ENCODE measurements around the gene AGMAT.

The AGMAT gene

DNA sequence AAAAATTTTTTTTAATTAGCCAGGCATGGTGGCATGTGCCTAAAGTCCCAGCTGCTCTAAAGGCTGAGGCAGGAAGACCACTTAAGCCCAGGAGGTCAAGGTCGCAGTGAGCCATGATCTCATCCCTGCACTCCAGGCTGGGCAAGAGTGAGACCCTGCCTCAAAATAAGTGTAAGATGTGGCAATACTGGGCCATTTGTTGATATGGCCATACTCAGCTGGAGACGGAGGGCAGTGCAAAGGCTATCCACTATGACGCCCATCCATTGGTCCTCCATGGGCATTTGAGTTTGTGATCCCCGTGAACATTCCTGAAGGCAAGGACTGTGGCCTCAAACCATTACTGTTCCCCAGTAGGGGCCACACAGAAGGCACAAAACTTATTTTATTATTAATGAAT, 62.3 kb downstream of the AGMAT start:
- H3K4me3 ChIP-seq (ENCODE audit: low read depth, low read length, poor library complexity, severe bottlenecking): no peak overlapping the region
- no peak overlapping the region for H3K9ac ChIP-seq (ENCODE audit: low read length)
- H3K27me3 ChIP-seq (ENCODE audit: insufficient read depth, low read length): no peaks in the 10 kb centered on the region
- peaks cover 22% of the 10 kb centered on the region for H3K4me1 ChIP-seq (ENCODE audit: insufficient read depth, low read length, severe bottlenecking)
- TF ChIP-seq, protein P1, sequence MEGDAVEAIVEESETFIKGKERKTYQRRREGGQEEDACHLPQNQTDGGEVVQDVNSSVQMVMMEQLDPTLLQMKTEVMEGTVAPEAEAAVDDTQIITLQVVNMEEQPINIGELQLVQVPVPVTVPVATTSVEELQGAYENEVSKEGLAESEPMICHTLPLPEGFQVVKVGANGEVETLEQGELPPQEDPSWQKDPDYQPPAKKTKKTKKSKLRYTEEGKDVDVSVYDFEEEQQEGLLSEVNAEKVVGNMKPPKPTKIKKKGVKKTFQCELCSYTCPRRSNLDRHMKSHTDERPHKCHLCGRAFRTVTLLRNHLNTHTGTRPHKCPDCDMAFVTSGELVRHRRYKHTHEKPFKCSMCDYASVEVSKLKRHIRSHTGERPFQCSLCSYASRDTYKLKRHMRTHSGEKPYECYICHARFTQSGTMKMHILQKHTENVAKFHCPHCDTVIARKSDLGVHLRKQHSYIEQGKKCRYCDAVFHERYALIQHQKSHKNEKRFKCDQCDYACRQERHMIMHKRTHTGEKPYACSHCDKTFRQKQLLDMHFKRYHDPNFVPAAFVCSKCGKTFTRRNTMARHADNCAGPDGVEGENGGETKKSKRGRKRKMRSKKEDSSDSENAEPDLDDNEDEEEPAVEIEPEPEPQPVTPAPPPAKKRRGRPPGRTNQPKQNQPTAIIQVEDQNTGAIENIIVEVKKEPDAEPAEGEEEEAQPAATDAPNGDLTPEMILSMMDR (IDR thresholded peaks at IDR 0.05; ENCODE audit: low read length): no peak
- no peak for TF ChIP-seq EZH2 (IDR thresholded peaks at IDR 0.05; ENCODE audit: borderline replicate concordance, low read length)
- H3K36me3 ChIP-seq (ENCODE audit: insufficient read depth, low read length): no peaks in the 10 kb centered on the region
- H3K4me2 ChIP-seq (ENCODE audit: low read length): peak overlapping the region; percentile 83; the same call in 1 of the 2 replicates
- H3K9me2 ChIP-seq (ENCODE audit: low read depth, low read length): no peaks in the 10 kb centered on the region
- no peak overlapping the region for H3K27ac ChIP-seq (ENCODE audit: low read depth, low read length, poor library complexity, severe bottlenecking)
- H3F3A ChIP-seq (ENCODE audit: insufficient read depth, low read length): no peaks in the 10 kb centered on the region
- H2AFZ ChIP-seq (ENCODE audit: low read length): no peak overlapping the region
- no peaks in the 10 kb centered on the region for H4K20me1 ChIP-seq (ENCODE audit: insufficient read depth, low read length)
- H3K9me3 ChIP-seq (ENCODE audit: low read length): no peaks in the 10 kb centered on the region
- H3K79me2 ChIP-seq (ENCODE audit: insufficient read depth, low read length): peaks cover 3% of the 10 kb centered on the region; the same call in 1 of the 2 replicates
